ENCODE measurements around the gene TTPAL.

DNA sequence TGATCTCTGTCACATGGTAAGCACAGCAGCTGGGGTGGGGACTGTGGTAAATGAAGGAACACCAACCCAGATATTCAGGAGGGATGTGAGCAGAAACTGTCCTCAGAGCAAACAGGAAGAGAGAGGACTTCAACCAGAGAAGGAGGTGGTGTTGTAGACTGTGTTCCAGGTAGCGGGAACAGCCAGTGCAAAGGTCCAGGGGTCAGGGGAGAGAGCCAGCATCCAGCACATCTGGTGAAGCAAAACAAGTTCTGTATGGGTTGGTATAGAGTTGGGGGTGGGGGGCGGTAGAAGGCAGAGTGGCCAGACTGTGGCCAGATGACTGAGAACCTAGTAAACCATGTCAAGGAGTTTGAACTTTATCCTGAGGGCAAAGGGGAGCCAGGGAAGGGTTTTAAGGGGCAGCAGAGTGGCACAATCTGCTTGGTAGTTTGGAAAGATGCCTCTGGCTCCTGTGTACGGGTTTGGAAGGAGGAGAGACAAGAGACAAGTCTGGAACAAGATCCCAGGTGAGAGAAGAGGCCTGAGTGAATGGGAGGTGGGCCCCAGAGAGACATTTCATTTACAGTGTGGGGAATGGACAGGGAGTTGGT lies 27.8 kb upstream of the TTPAL start:
- TF ChIP-seq CTCF (IDR thresholded peaks at IDR 0.05; ENCODE audit: low read depth, low read length, poor library complexity, severe bottlenecking) (no peak), EZH2phosphoT487 (IDR thresholded peaks at IDR 0.05; ENCODE audit: borderline replicate concordance, low read length) (no peak)

All from DOHH2 (cell line).